ENCODE data around the gene KRTAP13-3.

DNA sequence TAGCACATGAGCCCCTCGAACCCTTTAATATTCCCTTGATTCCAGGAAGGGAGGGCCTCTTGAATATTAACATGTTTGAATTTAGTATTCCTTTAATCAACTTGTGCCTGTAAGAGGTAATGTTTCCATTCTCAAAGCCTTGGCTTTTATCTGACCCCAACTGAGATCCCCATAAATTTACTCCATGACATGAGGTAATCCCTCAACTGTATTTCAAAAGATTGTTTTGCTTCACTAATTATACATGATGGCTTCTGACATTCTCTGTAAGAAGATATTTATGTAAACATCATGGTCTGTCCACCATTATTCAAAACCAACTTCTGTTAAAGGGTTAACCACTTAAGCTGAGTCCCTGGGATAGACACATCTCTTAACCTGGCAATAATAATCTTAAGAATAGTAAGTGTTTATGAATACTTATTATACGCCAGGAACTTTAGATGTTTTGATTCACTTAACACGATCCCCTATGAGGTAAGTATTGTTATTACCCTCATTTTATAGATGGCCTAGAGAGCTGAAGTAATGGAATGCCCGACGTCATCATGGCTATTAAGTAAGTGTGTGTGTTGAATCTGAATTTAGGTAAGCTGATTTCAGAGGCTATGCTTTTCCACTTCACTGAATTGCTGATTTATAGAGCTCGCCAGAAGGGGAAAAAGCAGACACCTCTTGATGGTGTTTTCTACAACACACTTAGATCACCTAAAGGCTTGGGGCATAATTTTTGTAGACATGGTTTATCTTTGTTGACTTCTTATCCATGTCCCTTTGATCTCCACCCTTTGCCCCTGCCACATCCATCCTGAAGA, 43.4 kb upstream of the KRTAP13-3 start:
- TF ChIP-seq, protein P1, sequence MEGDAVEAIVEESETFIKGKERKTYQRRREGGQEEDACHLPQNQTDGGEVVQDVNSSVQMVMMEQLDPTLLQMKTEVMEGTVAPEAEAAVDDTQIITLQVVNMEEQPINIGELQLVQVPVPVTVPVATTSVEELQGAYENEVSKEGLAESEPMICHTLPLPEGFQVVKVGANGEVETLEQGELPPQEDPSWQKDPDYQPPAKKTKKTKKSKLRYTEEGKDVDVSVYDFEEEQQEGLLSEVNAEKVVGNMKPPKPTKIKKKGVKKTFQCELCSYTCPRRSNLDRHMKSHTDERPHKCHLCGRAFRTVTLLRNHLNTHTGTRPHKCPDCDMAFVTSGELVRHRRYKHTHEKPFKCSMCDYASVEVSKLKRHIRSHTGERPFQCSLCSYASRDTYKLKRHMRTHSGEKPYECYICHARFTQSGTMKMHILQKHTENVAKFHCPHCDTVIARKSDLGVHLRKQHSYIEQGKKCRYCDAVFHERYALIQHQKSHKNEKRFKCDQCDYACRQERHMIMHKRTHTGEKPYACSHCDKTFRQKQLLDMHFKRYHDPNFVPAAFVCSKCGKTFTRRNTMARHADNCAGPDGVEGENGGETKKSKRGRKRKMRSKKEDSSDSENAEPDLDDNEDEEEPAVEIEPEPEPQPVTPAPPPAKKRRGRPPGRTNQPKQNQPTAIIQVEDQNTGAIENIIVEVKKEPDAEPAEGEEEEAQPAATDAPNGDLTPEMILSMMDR (IDR thresholded peaks at IDR 0.05): no peak
- no peak for TF ChIP-seq POLR2A (IDR thresholded peaks at IDR 0.05)
- TF ChIP-seq EP300 (IDR thresholded peaks at IDR 0.05): no peak
- TF ChIP-seq POLR2AphosphoS5 (IDR thresholded peaks at IDR 0.05): no peak
